Measurements from ENCODE around the gene PIK3CB. TPM values are rescaled to one million over a fixed set of nuclear protein-coding genes. Genes with fewer than 3 reads are reported as not detected.
"Not testable (repeated sequence)": the region's sequence is repeated elsewhere in the genome, so short reads cannot be mapped to it uniquely, and the experiment has no call there.

Gene PIK3CB
- total RNA-seq, 2 experiments from 2014 or later: 15.5 to 16.7 TPM

- CTCF ChIA-PET: interaction anchor here (0.6 kb wide), 1 partner anchor 9 kb away, joined by 4 read pairs; no protein-coding TSS in a partner anchor
- POLR2A ChIA-PET: no interaction called here
- H3K4me1 Mint-ChIP-seq: peaks cover 3% of the 10 kb centered on the region
These were observed 28.4 kb upstream of the PIK3CB start for GRCh38 chr3:138862924-138863775.

GRCh38 chr3:138862531-138862923 lies 27.8 kb upstream of the PIK3CB start:
- Mint-ChIP-seq H3K27me3 (no peaks in the 10 kb centered on the region), H3K4me3 (no peak overlapping the region), H3K9me3 (no peaks in the 10 kb centered on the region), H3K27ac (no peak overlapping the region), H3K36me3 (ENCODE audit: low read depth) (no peaks in the 10 kb centered on the region), H3K4me1 (peaks cover 3% of the 10 kb centered on the region)
- ChIA-PET POLR2A (no interaction called here), CTCF (no interaction called here)
- DNase-seq: no peak

More at GRCh38 chr3:138862924-138863775, 28.4 kb upstream of the PIK3CB start:
- Mint-ChIP-seq H3K9me3 (no peaks in the 10 kb centered on the region), H3K27ac (no peak overlapping the region), H3K36me3 (ENCODE audit: low read depth) (no peaks in the 10 kb centered on the region), H3K27me3 (no peaks in the 10 kb centered on the region), H3K4me3 (no peak overlapping the region)
- DNase-seq: no peak

GRCh38 chr3:138861798-138862197 lies 27.1 kb upstream of the PIK3CB start:
- H3K27me3 Mint-ChIP-seq: no peaks in the 10 kb centered on the region
- no peaks in the 10 kb centered on the region for H3K36me3 Mint-ChIP-seq (ENCODE audit: low read depth)
- H3K27ac Mint-ChIP-seq: no peak overlapping the region
- no peak overlapping the region for H3K4me3 Mint-ChIP-seq
- H3K9me3 Mint-ChIP-seq: no peaks in the 10 kb centered on the region
- H3K4me1 Mint-ChIP-seq: peaks cover 3% of the 10 kb centered on the region
- POLR2A ChIA-PET: no interaction called here
- CTCF ChIA-PET: interaction anchor here (0.7 to 1.0 kb wide), 2 partner anchors 9 to 50 kb away, joined by 4 to 5 read pairs; no protein-coding TSS in a partner anchor
- DNase-seq: no peak

- H3K4me1 Mint-ChIP-seq: no peaks in the 10 kb centered on the region
- DNase-seq: no peak
- no peak overlapping the region for H3K27ac Mint-ChIP-seq
- H3K27me3 Mint-ChIP-seq: no peaks in the 10 kb centered on the region
- no peaks in the 10 kb centered on the region for H3K36me3 Mint-ChIP-seq (ENCODE audit: low read depth)
- H3K9me3 Mint-ChIP-seq: no peaks in the 10 kb centered on the region
- ChIA-PET CTCF (interaction anchor here (0.6 to 1.0 kb wide), 2 partner anchors 19 to 396 kb away, joined by 3 to 5 read pairs; no protein-coding TSS in a partner anchor), POLR2A (no interaction called here)
- no peak overlapping the region for H3K4me3 Mint-ChIP-seq
These were observed 22.1 kb upstream of the PIK3CB start for GRCh38 chr3:138856799-138857198.

GRCh38 chr3:138854940-138855339 lies 20.2 kb upstream of the PIK3CB start:
- no peaks in the 10 kb centered on the region for H3K9me3 Mint-ChIP-seq
- CTCF ChIA-PET: interaction anchor here (1.0 kb wide), 1 partner anchor 53 kb away, joined by 3 read pairs; no protein-coding TSS in a partner anchor
- no peak overlapping the region for H3K4me3 Mint-ChIP-seq
- H3K27ac Mint-ChIP-seq: no peak overlapping the region
- POLR2A ChIA-PET: interaction anchor here (0.6 kb wide), 1 partner anchor 375 kb away, joined by 3 read pairs; no protein-coding TSS in a partner anchor
- DNase-seq: no peak
- H3K27me3 Mint-ChIP-seq: no peaks in the 10 kb centered on the region
- no peaks in the 10 kb centered on the region for H3K36me3 Mint-ChIP-seq (ENCODE audit: low read depth)
- no peaks in the 10 kb centered on the region for H3K4me1 Mint-ChIP-seq

- Mint-ChIP-seq H3K4me3 (no peak overlapping the region), H3K9me3 (no peaks in the 10 kb centered on the region), H3K4me1 (no peaks in the 10 kb centered on the region), H3K27me3 (no peaks in the 10 kb centered on the region), H3K27ac (no peak overlapping the region), H3K36me3 (ENCODE audit: low read depth) (no peaks in the 10 kb centered on the region)
- CTCF ChIA-PET: interaction anchor here (0.7 kb wide), 1 partner anchor 9 kb away, joined by 4 read pairs; no protein-coding TSS in a partner anchor
- no peak for DNase-seq
- POLR2A ChIA-PET: interaction anchor here (0.6 kb wide), 1 partner anchor 375 kb away, joined by 3 read pairs; no protein-coding TSS in a partner anchor
These were observed 19.5 kb upstream of the PIK3CB start for GRCh38 chr3:138854204-138854603.

GRCh38 chr3:138850151-138850550 lies 15.4 kb upstream of the PIK3CB start:
- no peak overlapping the region for H3K27ac Mint-ChIP-seq
- H3K9me3 Mint-ChIP-seq: no peaks in the 10 kb centered on the region
- no peaks in the 10 kb centered on the region for H3K36me3 Mint-ChIP-seq (ENCODE audit: low read depth)
- no peaks in the 10 kb centered on the region for H3K27me3 Mint-ChIP-seq
- ChIA-PET CTCF (interaction anchor here (0.5 to 0.9 kb wide), 3 partner anchors 10 to 532 kb away, joined by 3 to 6 read pairs (median 3); no protein-coding TSS in a partner anchor), POLR2A (no interaction called here)
- H3K4me1 Mint-ChIP-seq: no peaks in the 10 kb centered on the region
- no peak overlapping the region for H3K4me3 Mint-ChIP-seq
- DNase-seq: no peak

- no peak for DNase-seq
- CTCF ChIA-PET: no interaction called here
- no peaks in the 10 kb centered on the region for H3K36me3 Mint-ChIP-seq (ENCODE audit: low read depth)
- no peaks in the 10 kb centered on the region for H3K9me3 Mint-ChIP-seq
- no peak overlapping the region for H3K27ac Mint-ChIP-seq
- H3K4me1 Mint-ChIP-seq: no peaks in the 10 kb centered on the region
- POLR2A ChIA-PET: no interaction called here
- no peaks in the 10 kb centered on the region for H3K27me3 Mint-ChIP-seq
- no peak overlapping the region for H3K4me3 Mint-ChIP-seq
These were observed 14.7 kb upstream of the PIK3CB start for GRCh38 chr3:138849222-138849940.

GRCh38 chr3:138848696-138849095 lies 14.0 kb upstream of the PIK3CB start:
- H3K27me3 Mint-ChIP-seq: no peaks in the 10 kb centered on the region
- H3K27ac Mint-ChIP-seq: no peak overlapping the region
- no peaks in the 10 kb centered on the region for H3K4me1 Mint-ChIP-seq
- ChIA-PET POLR2A (no interaction called here), CTCF (no interaction called here)
- H3K4me3 Mint-ChIP-seq: no peak overlapping the region
- H3K9me3 Mint-ChIP-seq: no peaks in the 10 kb centered on the region
- no peaks in the 10 kb centered on the region for H3K36me3 Mint-ChIP-seq (ENCODE audit: low read depth)
- no peak for DNase-seq

- H3K4me3 Mint-ChIP-seq; H3K4me1 Mint-ChIP-seq; H3K36me3 Mint-ChIP-seq (ENCODE audit: low read depth); DNase-seq; POLR2A ChIA-PET; H3K27me3 Mint-ChIP-seq; H3K9me3 Mint-ChIP-seq; H3K27ac Mint-ChIP-seq: not testable (repeated sequence)
- CTCF ChIA-PET: interaction anchor here (0.5 kb wide), 1 partner anchor 9 kb away, joined by 3 read pairs; no protein-coding TSS in a partner anchor
These were observed 12.1 kb upstream of the PIK3CB start for GRCh38 chr3:138846824-138847223.

- Mint-ChIP-seq H3K27ac (no peak overlapping the region), H3K27me3 (no peaks in the 10 kb centered on the region), H3K36me3 (ENCODE audit: low read depth) (no peaks in the 10 kb centered on the region), H3K4me1 (no peaks in the 10 kb centered on the region), H3K4me3 (no peak overlapping the region), H3K9me3 (no peaks in the 10 kb centered on the region)
- ChIA-PET POLR2A (no interaction called here), CTCF (interaction anchor here (0.5 kb wide), 1 partner anchor 10 kb away, joined by 3 read pairs; no protein-coding TSS in a partner anchor)
- DNase-seq: no peak
These were observed 11.6 kb upstream of the PIK3CB start for GRCh38 chr3:138846262-138846791.

- H3K4me3 Mint-ChIP-seq: no peak overlapping the region
- POLR2A ChIA-PET: no interaction called here
- H3K27me3 Mint-ChIP-seq: no peaks in the 10 kb centered on the region
- H3K4me1 Mint-ChIP-seq: no peaks in the 10 kb centered on the region
- no peak overlapping the region for H3K27ac Mint-ChIP-seq
- H3K36me3 Mint-ChIP-seq (ENCODE audit: low read depth): no peaks in the 10 kb centered on the region
- CTCF ChIA-PET: no interaction called here
- no peak for DNase-seq
- no peaks in the 10 kb centered on the region for H3K9me3 Mint-ChIP-seq
These were observed 11.0 kb upstream of the PIK3CB start for GRCh38 chr3:138845771-138846173.

GRCh38 chr3:138845181-138845601 lies 10.5 kb upstream of the PIK3CB start:
- CTCF ChIA-PET: interaction anchor here (0.6 kb wide), 1 partner anchor 70 kb away, joined by 3 read pairs; no protein-coding TSS in a partner anchor
- Mint-ChIP-seq H3K9me3 (no peaks in the 10 kb centered on the region), H3K4me1 (no peaks in the 10 kb centered on the region), H3K27me3 (no peaks in the 10 kb centered on the region), H3K27ac (no peak overlapping the region), H3K36me3 (ENCODE audit: low read depth) (no peaks in the 10 kb centered on the region), H3K4me3 (no peak overlapping the region)
- POLR2A ChIA-PET: no interaction called here
- DNase-seq: no peak

Measured in activated CD4-positive, alpha-beta T cell treated with anti-CD3 and anti-CD28 coated beads, Interleukin-2, amount 10 ng/mL, durations not matched to agents 7 days and 5 days (primary cell).